Pons (tissue), 1 donor: ENCODE results near the gene TXNRD2.

Experiments
- DNase-seq: peaks from one replicate; pipeline ENCODE4 v3.0.0-alpha.2; 2016; ENCODE audit warnings: low spot score

TXNRD2 gene

DNA sequence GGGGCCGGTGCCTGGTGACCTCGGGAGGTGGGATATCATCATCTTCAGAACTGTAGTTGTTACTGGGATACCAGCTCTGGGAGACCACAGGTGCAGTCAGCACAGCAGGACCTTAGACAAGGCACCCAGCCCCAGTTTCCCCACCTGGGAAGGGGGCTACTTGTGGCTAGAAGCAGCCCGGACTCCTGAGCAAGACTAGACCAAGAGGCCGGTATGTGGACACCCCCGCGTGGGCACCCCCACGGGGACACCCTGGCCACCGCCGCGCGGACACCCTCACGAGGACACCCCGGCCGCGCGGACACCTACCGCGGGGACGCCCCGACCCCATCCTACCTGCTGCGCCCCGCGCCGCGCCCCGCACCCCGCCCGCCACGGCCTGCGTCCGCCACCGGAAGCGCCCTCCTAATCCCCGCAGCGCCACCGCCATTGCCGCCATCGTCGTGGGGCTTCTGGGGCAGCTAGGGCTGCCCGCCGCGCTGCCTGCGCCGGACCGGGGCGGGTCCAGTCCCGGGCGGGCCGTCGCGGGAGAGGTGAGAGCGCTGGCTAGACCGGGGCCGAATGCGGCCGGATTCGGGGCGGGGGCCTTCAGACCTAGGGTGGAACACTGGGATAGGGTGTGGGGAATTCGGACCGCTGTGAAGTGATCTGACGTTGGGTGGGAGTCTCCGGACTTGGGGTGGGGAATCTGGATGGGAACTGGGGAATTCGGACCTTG lies at the start of gene TXNRD2, which contains the start of gene COMT:
TSS of gene TXNRD2 (minus strand) at position 454 of the 718 bp plus-strand sequence. CDS start at position 439, 15 bp downstream.
TSS of gene COMT (plus strand) at position 408 of the 718 bp plus-strand sequence. CDS start 20,755 bp downstream, outside the sequence.
- no peak for DNase-seq

GRCh38 chr22:19991395-19991644 lies 49.7 kb upstream of the TXNRD2 start:
- no peak for DNase-seq

DNA sequence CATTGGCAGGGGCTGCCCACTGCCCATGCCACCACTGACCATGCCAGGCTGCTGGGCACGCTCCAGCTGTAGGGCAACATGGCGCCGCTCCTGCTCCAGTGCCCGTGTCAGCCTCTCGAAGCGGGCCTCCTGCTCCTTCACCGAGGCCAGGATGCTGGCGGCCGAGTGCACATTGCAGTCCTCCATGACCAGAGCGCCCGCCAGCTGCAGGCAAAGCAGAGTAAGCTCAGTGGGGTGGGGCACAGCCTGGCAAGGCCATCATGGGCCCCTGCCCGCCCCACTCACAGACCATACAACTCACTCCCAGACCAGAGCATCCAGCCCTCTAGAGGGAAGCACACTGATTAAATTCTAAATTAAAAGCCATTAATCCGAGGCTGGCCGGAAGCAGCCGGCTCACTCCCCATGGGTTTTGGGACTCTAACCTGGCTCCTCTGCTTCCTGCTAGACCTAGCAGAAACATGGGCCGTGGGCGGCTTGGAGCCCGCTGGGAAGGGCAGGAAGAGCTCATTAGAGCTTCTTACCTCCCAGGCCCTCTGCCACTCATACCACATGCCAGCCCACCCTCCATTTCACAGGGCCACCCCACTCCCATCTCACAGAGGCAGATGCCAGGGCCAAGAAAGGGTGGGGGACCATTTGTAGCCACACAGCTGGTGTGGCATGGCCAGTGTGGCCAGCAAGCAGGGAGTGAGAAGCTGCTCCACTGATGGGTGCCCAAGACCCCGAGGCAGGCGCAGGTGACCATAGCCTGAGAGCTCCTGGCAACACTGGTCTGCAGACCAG lies 49.2 kb upstream of the TXNRD2 start:
- no peak for DNase-seq

- no peak for DNase-seq
These were observed 48.6 kb upstream of the TXNRD2 start for GRCh38 chr22:19990188-19990587.

DNA sequence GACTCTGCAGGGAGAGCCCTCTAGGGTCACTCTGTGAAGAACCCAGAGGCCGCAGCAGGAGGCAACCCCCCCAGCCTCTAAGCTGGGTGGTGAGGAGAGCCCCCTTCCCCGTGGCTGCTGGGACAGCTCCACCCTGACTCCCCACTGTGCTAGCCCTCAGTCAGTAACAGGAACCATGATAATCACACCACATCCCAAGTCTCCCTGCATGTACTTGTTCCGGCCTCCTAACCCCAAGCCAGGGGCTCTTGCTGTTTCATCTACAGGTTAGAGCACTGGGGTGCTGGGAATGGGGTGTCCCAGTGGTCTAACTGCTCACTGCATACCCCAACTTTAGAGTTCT lies 48.1 kb upstream of the TXNRD2 start:
- DNase-seq, result no peak

- DNase-seq, result no peak
These were observed 47.5 kb upstream of the TXNRD2 start for GRCh38 chr22:19988965-19989724.

GRCh38 chr22:19988331-19988808 lies 46.8 kb upstream of the TXNRD2 start:
- no peak for DNase-seq

- DNase-seq, result no peak
These were observed 46.0 kb upstream of the TXNRD2 start for GRCh38 chr22:19987394-19988306.

DNA sequence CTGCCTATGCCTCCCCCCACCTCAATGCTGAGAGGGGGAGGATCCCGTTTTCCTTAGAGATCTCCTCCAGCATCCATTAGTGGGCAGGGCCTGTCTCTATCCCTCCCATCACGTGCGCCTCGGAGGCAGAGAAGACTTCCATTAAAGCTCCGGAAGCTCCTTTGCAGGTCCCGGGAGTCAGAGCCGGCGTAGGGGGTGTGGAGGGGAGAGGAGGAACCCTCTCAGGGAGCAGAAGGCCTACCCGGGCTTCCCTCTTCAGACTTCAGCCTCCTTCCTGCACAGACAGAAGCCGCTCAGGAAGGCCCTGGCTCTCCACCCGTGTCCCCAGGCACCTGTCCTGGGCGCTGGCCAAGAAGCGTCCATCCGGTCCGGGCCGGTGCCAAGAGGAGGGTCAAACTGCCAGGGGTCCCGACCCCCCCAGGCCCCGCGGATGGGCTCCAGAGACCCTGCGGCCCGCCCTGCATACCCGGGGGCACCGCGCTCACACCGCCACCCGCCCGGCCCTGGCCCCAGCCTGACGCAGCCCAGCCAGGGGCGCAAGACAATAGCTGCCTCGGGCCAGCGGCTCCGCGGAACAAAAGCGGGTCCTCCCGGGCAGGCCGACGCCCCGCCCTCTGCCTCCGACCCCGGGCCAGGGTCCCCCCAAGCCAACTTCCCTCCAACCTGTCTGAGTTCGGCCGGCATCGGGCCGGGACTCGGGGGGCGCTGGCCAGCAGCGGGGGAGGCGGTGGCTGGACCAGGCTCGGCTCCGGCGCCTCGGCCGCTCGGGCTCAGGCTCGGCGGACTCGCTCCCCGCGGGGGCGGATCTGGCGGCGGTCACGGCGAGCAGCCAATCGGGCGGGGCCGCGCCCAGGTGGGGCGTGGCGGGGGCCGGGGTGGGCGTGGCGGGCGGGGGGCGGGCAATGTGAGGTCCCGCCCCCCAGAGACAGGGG lies 45.1 kb upstream of the TXNRD2 start:
- no peak for DNase-seq

DNA sequence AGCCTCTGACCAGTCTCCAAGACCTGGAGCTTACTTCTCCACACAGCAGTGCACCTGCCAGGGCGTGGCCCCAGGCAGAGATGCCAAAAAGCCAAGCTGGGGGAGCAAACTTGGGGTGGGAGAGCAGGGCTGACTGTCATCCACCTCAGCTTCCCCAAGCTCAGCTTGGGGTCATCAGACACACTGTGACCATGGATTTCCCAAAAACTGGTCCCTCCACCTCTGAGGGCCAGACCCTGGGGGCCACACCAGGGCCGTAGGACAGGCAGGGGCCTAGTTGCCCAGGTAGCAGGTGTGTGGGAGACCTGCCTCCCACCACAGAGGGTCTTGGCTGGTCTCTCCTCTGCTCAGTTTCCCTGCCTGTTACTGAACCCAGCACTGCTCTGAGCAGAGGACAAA lies 44.4 kb upstream of the TXNRD2 start:
- DNase-seq, result no peak

GRCh38 chr22:19984851-19985811 lies 43.5 kb upstream of the TXNRD2 start:
- DNase-seq, result no peak

DNA sequence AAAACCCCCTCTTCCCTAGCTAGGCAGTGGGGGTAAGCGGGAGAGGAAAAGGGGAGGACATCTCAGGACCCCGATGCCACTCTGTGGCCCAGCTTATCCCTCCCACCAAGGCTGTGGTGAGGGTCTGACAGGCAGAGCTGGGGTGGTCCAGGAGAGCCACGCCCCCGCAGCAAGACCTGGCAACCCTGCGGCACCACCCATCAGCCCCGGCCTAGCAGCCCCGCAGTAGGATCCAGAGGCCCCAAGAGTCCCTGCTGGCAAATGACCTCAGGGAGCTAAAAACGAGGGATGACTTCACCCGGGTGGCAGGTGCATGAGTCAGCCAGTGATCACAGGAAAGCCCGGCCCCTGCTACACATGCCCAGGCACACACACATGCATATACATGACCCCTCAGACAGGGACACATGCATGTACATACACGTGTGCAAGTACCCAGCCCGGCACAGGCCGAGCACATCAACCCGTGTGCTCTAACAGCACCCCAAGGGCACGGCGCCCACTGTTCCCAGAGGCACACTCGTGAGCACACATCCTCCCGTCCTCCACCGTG lies 42.7 kb upstream of the TXNRD2 start:
- DNase-seq, result no peak

- no peak for DNase-seq
These were observed 42.1 kb upstream of the TXNRD2 start for GRCh38 chr22:19983741-19984140.

- DNase-seq, result no peak
These were observed 41.5 kb upstream of the TXNRD2 start for GRCh38 chr22:19982991-19983578.

DNA sequence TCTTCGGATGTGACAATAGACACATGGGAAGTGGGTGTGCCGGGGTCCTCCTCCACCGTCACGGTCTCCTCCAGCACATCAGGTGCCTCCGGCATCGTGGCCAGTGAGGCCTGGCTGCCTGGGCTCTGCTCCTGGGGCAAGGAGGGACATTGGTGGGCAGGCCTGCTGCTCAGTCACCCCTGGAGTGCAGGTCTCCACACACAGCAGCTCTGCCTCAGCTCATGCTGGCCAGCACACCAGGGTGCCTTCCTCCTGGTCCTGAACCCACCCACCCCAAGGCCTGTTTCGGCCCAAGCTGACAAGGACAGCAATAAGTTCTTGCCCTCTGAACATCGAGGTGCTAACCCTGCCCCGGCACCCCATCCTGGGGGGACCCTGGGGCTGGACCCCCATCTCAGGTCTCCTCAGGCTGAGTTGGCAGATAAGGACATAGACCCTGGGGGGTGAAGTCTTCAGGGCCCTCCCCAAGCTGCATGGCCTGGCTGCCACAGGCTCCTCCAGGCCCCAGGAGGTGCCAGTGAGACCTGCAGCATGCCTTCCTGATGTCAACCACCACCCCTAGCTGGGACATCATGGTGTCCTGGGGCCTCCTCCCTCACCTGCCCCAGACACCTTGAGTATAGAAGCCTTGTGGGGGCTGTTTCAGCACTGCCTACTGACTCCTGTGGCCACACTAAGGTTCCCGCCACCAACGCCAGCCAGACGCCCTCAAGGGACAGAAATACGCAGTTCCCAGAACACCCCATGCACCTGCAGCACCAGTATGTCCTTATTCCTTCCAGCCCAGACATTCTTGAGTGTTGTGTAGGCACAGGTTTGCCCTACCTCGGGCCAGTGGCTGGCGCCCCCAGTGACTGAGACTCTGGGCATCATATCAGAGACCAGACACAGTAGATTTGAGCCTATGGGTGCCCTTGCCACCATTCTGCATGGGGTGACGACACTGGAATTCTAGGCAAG lies 40.6 kb upstream of the TXNRD2 start:
- no peak for DNase-seq

DNA sequence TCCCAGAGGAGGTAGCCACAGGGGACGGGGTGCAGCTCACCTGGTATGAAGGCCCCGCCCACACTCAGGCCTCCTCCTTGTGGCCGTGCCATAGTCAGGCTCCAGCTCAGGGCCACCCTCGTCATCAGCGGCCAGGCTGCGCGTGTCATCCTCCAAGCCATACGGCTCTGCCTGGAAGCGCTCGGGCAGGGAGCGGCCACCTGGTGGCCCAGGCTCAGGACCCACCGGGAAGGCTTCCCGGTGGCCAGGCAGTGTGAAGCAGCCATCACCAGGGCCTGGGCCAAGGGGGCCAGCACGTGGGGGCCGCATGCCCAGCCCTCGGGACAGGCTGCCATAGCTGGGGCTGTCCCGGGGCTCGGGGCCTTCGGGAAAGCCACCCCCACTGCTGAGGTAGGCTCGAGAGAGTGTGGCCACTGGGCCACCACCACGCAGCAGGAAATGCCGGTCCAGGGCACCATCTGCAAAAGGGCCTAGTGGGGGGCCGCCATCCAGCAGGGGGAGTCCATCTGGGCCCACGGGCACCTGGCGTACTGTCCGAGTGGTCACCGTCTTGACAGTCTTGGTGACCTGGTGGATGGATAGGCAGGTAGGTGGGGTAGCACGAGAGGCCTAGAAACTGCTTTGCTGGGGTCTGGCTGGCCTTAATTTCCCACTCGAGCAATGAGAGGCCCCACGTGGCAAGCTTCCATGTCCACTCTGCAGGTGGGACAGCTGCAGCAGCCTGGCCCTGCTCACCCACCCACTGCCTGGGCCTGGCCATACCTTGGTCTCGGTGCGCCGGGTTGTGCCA lies 39.7 kb upstream of the TXNRD2 start:
- DNase-seq, result no peak

- DNase-seq, result no peak
These were observed 39.1 kb upstream of the TXNRD2 start for GRCh38 chr22:19980766-19981165.
